HL-60/S4 treated with phorbol 12-myristate 13-acetate at 8.2 ng/mL for 4 days and 3 days (cell line): ENCODE data around the gene GNG12.
"Not testable (repeated sequence)": the region's sequence is repeated elsewhere in the genome, so short reads cannot be mapped to it uniquely, and the experiment has no call there.

ENCODE experiments used
- in situ Hi-C: fragments of 300-500 bp; cut with MboI; formaldehyde crosslinking; loops from 2 replicates; pipeline ENCODE4 v1.15.0; 2022; ENCODE audit warnings: low sequenced_read_pairs

Gene GNG12

DNA sequence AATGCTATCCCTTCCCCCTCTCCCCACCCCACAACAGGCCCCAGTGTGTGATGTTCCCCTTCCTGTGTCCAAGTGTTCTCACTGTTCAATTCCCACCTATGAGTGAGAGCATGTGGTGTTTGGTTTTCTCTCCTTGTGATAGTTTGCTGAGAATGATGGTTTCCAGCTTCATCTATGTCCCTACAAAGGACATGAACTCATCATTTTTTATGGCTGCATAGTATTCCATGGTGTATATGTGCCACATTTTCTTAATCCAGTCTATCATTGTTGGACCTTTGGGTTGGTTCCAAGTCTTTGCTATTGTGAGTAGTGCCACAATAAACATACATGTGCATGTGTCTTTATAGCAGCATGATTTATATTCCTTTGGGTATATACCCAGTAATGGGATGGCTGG is 168.0 kb downstream of the GNG12 start:
- in situ Hi-C loops: not testable (repeated sequence)

DNA sequence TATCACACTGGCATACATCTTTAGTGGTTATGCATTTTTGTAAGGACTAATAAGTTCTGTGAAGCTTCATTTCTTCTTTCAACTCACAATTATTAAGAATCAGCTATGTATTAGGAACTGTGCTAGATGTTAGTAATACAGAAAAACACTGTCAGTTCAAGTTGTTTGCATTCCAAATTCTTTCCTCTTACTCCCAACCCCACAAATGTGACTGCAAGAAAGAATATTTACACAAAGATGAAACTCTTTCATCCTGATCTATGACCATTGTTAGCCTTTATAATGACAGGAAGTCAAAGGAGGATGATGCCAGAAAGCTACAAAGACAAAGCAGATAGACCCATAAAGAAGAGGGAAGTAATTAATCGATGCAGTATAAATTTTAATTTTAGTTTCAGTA is 169.2 kb downstream of the GNG12 start:
- in situ Hi-C loops: no loop called here

DNA sequence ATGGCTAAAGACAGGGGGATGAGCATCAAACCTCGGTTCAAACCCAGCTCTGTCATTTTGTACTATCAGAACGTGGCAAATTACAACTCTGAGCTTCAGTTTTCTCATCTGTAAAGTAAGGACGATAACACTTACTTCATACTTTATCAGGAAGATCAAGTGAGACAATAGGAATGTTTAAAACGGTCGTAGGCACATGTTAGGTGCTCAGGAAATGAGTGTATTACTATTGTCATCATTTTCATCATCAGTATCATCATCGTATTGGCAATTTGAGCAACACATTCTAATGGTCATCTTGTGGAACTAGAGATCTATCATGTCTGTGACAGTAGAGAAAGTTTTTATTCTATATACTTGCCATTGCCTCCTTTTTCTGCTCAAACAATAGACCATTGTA is 170.4 kb downstream of the GNG12 start:
- in situ Hi-C loops: no loop called here

DNA sequence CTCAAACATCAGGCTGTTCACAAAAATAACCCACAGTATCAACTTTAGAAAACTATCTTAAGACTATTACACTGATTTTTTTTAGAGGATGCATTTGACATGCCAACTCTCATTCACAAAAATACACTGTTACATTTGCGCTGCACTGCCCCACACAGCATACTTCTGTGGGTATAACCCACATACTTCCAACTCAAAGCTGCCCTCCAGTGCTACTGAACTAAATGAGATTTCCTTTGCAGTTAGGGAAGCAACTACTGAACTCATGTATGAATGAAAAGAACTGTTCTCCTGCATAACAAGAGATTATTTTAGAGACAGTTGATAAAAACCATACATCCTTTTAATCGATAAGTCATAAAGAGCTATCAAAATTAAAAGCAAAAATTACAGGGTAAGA is 174.0 kb downstream of the GNG12 start:
- in situ Hi-C loops: no loop called here

DNA sequence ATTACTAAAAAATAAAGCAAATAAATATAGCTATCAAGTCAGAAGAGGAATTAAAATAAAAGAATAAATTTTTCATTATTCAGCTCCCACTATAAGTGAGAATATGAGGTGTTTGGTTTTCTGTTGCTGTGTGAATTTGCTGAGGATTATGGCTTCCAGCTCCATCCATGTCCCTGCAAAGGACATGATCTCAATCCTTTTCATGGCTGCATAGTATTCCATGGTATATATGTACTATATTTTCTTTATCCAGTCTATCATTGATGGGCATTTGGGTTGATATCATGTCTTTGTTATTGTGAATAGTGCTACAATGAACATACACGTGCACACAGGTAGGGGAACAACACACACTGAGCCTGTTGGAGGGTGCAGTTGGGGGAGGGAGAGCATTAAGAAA is 176.1 kb downstream of the GNG12 start:
- in situ Hi-C loops: not testable (repeated sequence)

DNA sequence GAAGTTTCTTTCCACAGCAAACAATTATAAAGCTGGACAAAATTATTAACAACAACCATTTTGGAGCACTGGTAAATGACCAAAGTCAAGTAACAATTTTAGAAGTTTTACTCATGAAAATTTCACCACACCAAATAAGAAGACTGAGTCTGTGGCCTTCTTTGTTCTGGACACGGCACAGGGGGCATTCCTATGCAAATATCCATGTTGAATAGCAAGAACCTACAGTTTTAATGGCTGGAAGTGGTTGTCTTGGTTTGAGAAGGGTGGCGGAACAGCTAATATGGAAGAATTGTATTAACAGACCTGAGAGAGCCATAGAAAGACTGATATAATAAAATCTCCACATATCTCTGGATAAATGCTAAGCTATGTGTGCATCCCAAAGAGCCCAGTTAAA is 177.7 kb downstream of the GNG12 start:
- in situ Hi-C loops: no loop called here

DNA sequence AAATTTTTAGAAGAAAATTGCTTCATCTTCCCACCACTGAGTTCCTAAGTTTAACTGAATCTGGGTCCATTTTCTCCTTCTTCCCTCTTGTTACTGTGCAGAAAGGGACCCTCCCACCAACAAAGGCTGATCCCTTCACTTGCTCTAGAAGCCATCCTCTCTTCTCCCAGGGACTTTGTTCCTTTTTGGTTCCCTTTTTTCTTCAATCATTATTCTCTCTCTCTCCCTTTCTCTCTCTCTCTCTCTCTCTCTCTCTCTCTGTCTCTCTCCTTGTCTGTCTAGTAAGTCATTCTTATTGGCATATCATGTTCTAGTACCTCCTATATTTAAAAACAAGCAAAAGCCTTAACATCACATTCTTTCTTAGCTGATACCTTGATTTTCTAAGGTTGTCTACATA is 180.0 kb downstream of the GNG12 start:
- in situ Hi-C loops: no loop called here

DNA sequence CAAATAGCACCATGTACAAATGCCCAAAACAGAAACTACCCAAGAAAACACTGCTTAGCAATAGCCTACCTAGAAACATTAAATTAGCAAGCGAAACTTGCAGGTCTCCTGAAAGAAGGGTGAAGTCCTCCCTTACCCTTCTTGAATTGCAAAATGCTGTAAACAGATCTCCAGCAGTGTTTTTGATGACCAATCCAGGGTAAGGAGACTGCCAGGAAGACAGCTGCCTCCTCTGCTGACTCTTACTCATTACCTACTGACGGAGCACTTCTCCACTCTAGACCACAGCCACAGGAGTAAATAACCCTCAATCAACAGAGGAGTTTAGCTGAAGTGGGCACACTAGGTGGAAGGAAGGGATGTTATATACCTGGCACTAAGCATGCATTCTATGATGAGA is 180.5 kb downstream of the GNG12 start:
- in situ Hi-C loops: no loop called here
